Inflammatory macrophage treated with lipopolysaccharide for 4 hours (primary cell): ENCODE results near the gene ULBP3.
"Not testable (repeated sequence)": the region's sequence is repeated elsewhere in the genome, so short reads cannot be mapped to it uniquely, and the experiment has no call there.

Experiments
- DNase-seq: peaks from one replicate; pipeline ENCODE4 v3.0.0-alpha.2; 2020

ULBP3 gene

DNA sequence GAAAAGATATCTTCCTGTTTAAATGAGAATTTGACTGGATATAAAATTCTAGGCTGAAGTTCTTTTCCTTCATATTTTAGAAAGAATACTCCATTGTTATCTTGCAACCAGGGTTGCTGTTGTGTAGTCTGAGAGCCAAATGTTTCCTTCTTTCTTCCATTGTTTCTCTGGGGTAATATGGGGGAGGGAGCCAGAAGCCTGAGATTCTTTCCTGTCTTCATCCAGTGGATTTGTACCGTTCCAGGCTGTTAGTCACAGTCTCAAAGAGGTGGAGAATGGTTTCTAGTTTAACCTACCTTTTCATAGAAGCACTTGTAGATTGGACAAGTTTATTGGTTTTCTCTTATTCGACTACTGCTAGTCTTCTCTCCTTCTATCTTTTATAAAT is 6.1 kb upstream of the ULBP3 start:
- DNase-seq = no peak

DNA sequence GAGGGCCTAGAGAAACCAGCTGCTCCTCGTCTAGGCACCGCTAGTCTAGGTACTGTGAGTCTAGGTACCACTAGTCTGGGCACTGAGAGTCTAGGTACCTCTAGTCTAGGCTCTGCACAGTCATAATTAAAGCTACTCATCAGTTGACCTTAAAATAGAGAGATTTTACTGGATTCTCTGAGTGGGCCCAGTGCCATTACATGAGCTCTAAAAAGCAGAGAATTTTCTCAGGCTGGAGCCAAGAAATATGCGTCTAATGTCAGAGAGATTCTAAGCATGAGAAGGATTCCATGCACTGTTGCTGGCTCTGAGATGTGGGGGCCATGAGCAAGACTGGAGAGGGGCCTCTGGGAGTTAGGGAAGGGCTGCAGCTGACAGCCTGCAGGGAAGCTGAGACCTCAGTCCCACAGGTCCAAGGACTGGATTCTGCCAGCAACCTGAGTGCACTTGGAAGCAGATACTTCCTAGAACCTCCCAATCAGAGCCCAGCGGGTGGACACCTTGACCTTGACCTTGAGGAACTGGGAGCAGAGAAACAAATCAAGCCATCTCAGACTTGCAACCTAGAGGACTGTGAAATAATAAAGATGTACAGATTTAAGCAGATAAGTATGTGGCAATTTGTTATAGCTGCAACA is 5.6 kb upstream of the ULBP3 start:
- not testable (repeated sequence) for DNase-seq

DNA sequence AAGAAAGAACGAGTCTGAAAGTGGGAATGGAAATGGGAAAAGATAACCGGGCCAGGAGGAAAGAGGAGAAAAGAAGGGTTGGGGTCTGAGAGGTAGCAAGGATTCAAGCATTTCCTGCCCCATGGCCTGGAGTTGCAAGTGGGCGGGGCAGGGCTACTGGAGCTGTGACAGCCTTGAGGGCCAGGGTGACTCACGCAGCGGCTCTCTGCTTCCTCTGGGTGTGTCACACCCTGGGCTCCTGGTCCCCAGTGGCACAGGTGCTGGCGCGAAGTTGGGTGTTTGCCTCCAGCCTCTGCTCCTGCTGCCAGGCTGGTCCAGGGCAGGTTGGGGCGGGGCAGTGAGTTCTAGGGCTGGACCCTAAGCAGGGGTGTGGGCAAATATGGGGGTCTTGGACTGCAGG is 3.3 kb upstream of the ULBP3 start:
- peak; percentile 69 for DNase-seq

DNA sequence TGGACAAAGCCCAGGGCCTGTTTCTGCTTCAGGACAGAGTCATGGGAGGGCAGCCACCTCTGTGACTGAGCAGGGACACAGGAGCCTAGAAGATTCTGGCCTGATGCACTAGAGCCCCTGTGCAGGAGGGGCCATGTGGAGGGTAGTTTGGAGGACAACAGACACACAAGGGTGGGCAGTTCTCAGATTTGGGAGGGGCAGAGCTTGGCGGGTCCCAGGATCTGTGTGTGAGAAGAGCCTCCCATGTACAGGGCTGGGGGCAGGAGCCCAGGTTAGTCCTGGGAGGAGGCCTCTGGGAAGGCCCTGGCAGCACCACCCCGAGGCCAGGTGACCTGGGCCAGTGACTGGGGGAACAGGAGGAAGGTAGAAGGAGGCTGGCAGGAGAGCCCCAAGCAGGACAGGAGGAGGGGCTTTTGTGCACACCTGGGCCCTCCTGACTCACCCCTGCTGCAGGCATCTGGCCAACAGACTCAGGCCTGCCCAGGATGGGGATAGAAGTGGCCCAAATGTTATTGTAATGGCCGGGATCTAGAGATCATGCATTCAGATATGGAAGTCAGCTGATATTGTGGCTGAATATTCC is 1.4 kb upstream of the ULBP3 start:
- DNase-seq = no peak

DNA sequence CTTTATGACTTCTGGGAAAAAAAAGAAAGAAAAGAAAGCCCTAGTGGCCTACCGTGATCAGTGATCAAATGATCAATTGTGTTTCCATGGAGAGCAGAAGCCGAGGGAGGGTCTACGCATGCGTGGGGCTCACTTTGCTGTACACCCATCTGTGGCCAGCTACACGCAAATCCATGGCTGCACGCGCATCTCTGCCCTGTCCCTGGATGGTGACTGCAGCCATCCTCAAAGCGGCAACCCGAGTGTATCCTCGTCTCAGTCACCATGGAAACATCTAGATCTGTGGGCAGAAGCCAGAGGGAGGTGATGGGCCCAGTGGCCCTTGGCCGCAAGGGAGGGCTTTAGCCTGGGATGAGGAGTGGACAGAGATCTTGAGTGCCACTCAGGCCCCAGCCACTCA is 785 bp upstream of the ULBP3 start:
- no peak for DNase-seq

DNA sequence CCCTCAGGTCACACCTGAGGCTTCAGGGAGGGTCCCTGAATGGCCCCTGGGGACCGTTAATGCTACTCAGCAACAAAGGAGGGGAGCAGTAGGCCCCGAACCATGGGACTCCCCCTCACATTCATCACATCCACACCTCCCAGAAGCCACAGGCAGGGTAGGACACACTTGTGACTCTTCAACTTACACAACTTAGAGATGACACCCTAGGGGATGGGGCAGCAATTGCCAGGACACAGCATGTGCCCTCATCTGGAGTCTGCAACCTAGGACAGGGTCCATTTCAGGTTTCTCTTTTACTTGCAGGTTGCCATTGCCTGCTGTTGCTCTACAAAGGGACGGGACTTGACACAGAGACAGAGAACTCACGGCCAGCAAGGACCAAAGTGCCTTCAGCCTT is 770 bp downstream of the ULBP3 start:
- peak; percentile 11 for DNase-seq

DNA sequence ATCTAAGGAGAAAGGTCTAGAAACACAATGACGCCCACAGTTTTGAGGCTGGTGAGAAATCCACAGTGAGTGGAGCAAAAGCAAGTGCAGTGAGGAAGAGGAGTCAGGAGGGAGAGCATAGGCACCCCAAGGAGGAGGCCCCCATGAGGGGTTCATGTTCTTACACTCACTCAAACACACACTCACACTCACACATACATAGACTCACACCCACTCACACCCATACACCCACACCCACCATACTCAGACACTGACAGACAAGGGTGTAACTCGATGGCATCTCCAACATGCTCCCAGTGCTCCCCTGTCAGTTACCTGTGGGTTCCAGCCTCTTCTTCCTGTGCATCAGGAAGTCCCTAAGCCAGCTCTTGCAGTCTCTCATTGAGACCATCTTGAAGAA is 3.8 kb downstream of the ULBP3 start:
- no peak for DNase-seq

DNA sequence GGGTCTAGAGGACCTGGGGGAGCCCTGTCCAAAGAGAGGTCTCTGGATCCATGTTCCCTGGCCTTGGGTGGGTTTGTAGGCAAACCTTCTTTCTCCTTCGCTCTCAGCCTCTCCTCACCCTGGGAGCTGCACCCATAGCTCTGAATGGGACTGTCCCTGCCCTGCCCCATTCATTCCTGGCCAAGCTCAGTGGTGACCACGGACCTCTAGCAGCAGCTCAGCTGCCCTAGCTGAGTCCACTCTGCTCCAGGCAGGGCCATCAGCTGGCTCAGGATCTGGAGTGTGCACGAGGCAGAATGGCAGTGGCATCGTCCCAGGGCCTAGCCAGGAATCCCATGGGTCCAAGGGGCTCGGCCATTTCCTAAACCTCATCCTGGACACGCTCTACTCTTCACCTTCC is 5.3 kb downstream of the ULBP3 start:
- DNase-seq = no peak

DNA sequence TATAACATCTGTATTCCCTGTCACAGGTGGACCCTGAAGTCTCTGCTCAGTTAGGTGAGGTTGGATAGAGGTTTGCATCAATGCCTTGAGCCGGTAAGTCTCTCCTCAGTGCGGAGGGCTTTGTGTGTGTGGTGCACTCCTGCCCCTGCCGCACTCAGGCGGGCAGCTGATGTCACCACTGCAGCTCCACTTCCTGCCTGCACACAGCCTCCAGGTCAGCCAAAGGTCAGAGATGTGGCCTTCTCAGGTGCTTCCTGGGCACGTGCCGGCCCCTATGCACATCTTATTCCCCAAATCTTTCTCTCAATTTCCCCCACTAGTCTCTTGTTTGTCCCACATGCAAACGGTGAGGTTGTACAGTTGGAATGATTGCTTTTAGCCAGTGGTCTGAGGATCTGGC is 8.9 kb downstream of the ULBP3 start:
- not testable (repeated sequence) for DNase-seq

DNA sequence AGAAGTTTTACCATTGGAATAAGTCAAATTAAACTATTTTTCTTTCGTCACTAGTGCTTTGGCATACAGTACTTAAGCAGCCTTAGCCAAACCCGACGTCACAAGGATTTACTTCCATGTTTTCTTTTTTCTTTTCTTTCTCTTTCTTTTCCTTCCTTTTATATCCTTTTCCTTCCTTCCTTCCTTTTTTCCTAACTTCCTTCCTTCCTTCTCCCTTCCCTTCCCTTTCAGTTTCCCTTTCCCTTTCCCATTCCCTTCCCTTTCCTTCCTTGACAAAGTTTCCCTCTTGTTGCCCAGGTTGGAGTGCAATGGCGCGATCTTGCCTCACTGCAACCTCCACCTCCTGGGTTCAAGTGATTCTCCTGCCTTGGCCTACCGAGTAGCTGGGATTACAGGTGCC is 9.9 kb downstream of the ULBP3 start:
- no peak for DNase-seq

DNA sequence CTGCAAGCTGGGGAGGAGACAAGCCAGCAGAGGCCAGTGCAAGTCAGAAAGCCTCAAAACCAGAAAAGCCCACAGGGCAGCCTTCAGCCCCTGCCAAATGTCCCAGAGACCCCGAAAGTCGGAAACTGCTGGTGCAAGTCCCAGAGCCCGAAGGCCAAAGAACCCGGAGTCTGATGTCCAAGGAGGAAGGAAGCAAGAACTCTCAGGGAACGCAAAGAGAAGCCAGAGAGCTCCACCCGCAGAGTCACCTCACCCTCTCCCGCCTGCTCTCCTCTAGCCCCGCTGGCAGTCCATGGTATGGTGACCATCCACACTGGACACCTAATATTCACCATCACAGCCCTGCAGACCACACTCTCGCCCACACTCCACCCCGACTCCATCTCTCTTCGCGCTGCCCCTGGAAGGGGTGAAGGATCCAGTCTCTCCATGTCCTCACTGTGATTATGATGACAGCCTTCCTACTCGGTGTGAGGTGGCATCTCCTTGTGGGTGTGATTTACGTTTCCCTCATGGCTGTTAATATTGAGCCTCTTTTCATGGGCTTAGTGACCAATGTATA is 10.6 kb downstream of the ULBP3 start:
- DNase-seq = no peak

DNA sequence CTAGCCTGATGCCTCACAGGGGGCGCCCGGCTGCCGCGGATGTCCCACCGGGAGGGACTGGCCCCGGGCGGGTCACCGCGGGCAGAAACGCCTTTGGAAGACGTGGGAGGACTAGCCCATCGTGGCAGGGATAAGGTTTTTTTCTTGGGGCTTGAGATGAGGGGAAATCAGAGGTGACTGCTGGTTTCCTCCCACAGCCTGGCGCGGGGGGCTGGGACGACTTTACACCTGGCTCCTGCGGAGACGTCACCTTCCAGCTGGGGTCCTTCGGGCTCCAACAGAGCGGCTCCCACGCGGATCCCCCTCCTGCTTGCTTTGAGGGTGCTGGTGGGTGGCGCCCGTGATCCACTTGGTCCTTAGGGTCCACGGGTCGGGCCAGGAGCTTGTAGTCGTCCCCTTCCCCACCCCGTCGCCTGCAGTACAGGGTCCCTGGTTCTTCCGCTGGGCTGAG is 11.4 kb downstream of the ULBP3 start:
- no peak for DNase-seq

DNA sequence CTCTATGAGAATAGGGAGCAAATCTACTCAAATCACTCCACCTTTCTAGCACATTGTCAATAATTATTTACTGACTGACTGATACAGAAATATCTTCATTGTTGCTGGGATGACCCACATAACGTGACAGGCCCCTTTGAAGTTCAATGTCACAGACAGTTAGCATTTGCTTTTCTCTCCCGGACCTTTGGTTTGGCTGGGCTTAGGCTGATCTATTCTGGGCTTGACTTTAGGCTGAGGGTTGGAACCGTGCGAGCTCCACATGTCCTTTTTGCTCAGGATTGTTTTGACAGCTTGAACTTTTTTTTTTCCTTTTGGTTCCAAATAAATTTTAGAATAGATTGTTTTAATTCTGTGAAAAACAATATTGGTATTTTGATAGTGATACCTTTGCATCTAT is 12.0 kb downstream of the ULBP3 start:
- DNase-seq = no peak

DNA sequence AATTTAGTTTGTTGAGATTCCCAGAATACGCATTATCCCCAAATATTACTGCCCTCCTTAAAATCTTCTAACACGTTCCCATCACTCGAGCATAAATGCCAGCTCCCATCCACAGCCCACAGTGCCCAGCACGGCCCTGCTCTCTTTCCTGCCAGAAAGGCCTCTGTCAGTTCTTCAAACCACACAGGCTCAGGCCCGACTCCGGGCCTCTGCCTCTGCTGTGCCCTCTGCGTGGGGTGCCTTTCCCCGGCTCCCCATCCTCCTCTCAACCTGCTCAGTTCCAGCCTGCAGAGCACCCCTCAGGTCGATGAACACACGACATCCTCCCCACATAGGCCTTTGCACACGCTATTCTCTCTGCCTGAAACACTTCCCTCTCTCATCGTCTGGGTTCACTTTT is 12.8 kb downstream of the ULBP3 start:
- no peak for DNase-seq

DNA sequence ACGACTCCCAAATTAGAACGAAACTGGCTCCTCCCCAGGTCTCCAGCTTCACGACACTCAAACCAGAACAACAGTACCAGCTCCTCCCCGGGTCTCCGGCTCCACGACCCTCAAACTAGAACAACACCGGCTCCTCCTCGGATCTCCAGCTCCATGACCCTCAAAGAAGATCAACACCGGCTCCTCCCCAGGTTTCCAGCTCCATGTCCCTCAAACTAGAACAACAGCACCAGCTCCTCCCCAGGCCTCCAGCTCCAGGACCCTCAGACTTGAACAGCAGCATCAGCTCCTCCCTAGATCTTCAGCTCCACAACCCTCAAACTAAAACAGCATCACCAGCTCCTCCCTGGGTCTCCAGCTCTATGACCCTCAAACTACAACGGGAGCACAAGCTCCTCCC is 13.8 kb downstream of the ULBP3 start:
- no peak for DNase-seq

DNA sequence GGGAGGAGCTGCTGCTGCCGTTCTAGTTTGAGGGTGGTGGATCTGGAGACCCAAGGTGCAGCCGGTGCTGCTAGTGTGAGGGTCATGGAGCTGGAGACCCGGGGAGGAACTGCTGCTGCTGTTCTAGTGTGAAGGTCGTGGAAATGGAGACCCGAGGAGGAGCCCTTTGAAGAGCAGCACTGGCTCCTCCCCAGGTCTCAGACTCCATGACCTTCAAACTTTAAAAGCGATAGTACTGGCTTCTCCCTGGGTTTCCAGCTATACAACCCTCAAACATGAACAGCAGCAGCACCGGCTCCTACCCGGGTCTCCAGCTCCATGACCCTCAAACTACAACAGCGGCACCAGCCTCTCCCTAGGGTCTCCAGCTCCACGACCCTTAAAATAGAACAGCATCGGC is 15.5 kb downstream of the ULBP3 start:
- no peak for DNase-seq

DNA sequence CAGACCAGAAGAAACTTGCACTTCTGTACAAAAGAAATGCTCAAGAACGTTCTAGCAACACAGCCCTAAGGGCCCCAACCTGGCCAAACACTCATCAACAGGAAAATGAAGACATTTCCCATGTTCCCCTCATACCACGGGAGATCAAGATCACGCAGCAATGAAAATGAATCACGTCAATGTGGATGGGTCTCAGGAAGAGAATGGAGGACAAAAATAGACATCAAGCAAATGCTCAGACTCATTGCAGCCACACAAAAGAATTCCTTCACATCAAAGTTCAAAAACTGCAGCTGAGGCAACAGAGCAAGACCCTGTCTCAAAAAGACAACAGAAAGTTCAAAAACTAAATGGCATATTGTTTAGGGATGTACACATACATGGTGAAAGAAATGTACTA is 18.1 kb downstream of the ULBP3 start:
- no peak for DNase-seq

DNA sequence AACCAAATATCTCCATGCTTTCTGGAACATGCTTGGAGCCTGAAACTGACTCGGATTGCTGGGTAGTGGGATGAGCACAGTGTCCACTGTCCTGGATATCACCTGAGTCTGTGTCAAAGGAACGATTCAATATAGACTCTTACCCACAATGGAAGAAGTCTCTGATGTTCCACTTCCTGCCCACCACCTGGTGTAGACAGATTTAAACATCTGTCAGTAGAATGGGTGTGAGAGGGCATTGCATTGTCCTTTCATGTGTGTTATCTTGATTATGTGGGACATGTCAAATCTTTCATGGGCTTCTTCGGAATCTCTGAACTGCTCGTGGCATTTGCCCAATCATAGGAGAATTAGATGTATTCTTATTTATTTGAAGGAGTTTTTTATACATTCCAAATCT is 20.8 kb downstream of the ULBP3 start:
- DNase-seq = no peak

DNA sequence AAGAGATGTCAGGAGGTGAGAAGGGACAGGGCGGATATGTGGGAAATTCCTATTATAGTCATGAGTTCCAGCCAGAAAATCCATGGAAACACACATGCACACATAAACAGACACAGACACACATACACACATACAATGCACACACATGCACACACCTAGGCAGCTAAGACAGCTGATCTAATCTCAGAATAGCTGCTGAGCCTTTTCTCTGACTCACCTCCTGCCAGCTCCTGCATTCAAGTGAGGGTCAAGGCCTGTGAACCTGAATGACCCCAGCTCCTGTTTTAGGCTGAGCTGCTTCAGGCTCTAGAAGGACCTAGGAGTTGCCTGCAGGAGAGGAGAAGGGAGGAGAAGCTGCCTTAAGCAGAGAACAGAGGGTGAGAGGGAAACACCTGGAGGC is 22.0 kb downstream of the ULBP3 start:
- no peak for DNase-seq

DNA sequence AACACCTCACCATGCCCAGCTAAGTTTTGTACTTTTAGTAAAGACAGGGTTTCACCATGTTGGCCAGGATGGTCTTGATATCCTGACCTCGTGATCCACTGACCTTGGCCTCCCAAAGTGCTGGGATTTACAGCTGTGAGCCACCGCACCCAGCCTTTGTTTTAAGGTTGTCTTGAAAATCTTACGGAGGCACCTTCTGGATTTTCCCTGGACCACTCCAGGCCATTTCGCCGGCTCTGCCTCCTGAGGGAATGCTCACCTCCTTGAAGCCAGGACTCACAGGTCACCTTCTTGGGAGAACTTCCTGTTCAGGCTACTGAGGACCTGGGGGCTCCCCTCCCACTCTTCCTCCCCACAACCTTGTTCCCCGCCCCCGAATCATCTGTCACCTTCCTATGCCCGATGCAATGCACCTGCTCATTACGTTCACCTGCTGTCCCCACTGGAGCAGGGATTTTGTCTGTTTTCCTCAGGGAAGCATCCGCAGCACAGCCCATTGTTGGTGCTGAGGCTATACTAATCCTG is 24.2 kb downstream of the ULBP3 start:
- no peak for DNase-seq

DNA sequence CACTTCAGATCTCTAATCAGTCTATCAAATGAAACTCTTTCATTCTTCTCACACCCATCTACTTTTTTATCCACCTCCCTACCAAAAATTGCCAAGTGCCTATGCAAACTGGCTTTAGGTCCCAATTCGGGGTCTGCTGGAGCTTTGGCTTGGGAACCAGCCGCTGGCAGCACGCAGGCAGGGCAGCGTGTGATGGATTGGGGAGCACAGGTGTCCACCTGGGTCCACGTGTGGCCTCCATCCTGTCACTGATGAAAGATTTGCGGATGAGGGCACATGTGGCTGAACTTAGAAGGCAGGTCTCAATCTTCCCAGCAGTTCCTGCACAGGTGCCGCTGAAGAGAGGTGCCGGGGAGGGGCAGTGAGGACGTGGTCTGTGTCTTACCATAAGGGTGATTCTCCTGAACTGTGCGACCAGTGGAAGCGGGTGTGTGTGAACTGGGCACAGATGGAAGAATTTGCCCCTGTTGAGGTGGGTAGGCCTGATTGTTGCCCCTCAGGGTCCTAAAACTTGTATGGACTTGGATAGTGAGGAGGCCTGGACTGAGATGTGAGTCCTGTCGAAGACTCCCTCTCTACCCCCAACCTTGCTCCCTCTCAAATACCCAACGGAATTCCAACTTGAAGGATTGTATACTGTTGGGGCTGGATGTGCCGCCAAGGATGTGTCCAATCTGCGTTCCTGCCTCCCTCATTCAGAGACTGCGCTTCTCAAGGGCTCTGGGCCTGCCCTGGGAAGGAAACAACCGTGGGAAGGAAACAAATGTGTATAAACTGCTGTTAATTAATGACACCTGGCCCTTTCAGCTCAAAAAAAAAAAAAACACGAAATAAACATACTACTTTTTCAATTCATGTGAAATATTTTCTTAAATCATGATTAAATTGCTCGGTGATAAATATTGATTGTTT is 25.2 kb downstream of the ULBP3 start:
- DNase-seq = no peak

DNA sequence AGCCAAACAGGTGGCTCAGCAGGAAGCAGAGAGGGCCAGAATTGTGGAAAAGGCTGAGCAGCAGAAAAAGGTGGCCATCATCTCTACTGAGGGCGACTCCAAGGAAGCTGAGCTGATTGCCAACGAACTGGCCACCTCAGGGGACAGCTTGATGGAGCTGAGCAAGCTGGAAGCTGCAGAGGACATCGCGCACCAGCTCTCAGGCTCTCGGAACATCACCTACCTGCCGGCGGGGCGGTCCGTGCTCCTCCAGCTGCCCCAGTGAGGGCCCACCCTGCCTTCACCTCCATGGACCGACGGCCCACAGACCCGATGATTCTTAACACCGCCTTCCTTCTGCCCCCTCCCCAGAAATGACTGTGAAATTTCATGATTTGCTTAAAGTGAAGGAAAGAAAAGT is 25.8 kb downstream of the ULBP3 start:
- DNase-seq = no peak

DNA sequence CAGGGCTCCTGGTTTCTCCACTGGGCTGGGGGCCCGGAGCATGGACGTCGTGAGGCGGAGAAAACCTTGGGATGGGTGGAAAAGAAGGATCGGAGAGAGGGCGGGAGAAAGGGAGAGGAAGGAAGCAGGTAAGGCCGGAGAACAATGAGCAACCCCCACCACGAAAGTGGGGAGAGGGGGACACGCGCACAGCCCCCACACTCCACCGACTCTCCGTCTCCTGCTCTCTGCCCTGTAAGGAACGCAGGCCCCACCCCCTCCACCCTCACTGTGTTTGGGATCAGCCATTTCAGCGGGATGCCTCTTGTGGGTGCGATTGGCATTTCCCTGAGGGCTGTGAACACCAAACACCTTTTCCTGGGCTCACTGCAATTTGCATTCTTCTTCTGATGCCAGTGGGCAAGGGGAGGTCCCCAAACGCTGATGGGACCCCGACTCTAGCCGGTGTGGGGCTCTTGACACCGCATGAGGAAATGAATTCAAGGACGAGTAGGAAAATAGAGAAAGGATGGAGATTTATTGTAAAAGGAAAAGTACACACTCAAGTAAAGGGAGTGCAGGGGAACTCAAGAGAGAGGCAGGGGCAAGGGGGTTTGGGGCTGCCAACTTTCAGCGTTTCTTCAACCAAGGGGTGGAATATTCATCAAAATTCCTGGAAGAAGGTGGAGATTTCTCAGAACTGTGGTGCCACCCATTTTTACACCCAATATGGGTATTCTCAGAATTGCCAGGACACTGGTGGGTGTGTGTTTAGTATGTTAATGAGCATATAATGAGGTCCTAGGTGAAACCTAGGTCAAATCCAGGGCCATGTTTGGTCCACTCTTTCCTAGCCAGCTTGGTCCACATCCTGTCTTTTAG is 30.5 kb downstream of the ULBP3 start:
- DNase-seq = no peak
